A549 (cell line): ENCODE results near the gene COL15A1.

Experiments
- CHD4 ChIP-seq: fragments of 200-600 bp; sonication (generic); IDR thresholded peaks from 2 replicates; pipeline ENCODE4 v1.6.1; 2016; ENCODE audit warnings: antibody characterized with exemption, mild to moderate bottlenecking, borderline replicate concordance
- CTCF ChIP-seq: fragments of >200 bp; sonication (Bioruptor Twin); formaldehyde crosslinking; IDR thresholded peaks from 3 replicates; pipeline ENCODE4 v1.5.1; 2016
- JUN ChIP-seq, 2 experiments: fragments of >200 bp; sonication (Bioruptor Twin); formaldehyde crosslinking; IDR thresholded peaks; 2 replicates in 1 of 2; 3 replicates in 1 of 2; pipeline ENCODE4 v1.6.1; 2016 to 2017
- KDM5A ChIP-seq: fragments of 200-600 bp; sonication (generic); IDR thresholded peaks from 2 replicates; pipeline ENCODE4 v1.6.1; 2016; ENCODE audit warnings: antibody characterized with exemption, mild to moderate bottlenecking
- RAD21 ChIP-seq, 2 experiments: fragments of >200 bp in 1 of 2; sonication (Bioruptor Twin) in 1 of 2; formaldehyde crosslinking in 1 of 2; IDR thresholded peaks in 1 of 2; conservative IDR thresholded peaks in 1 of 2; 2 replicates in 1 of 2; 3 replicates in 1 of 2; pipeline ENCODE4 v1.6.1; 2012 to 2018; ENCODE audit warnings: inconsistent platforms in 1 of 2
- ZC3H11A ChIP-seq: fragments of 450-650 bp; IDR thresholded peaks from 2 replicates; pipeline ENCODE4 v1.6.1; 2014; ENCODE audit warnings: antibody characterized with exemption, mild to moderate bottlenecking

DNA sequence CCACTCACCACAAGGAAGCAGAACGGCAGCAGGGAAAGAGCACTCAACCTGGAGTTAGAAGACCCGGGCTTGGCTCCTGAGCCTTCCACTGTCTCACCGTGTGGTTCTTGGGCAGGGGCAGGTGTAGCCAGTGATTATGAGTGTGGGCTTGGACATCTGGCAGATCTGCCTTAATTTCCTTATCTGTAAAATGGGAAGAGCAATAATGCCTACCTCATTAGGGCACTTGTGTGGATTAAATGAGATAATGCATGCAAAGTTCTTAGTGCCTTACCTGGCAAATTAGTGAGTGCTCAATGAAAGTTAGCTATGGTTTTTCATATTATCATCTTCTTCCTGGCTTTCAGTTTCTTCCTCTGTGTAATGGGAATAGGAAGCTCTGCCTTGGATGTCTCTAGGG, 28.1 kb upstream of the COL15A1 start:
- TF ChIP-seq ZC3H11A (no peak), CTCF (no peak), RAD21 (conservative IDR thresholded peaks at IDR 0.05 in 1 of 2, IDR thresholded peaks at IDR 0.05 in 1 of 2) (no peak), CHD4 (no peak), KDM5A (no peak), JUN (IDR thresholded peaks at IDR 0.05) (no peak)
